GM12865 (cell line): ENCODE data around the gene PITPNM1.

Experiments
- DNase-seq: peaks from one replicate; pipeline ENCODE4 v3.0.0; 2010; ENCODE audit warnings: low read depth
- H3K4me3 ChIP-seq: 2 replicates; pipeline ENCODE4 v1.5.1; 2011; ENCODE audit warnings: mild to moderate bottlenecking, low read depth, low read length, control low read depth
- TF ChIP-seq, protein P1 (sequence below): IDR thresholded peaks from 2 replicates; pipeline ENCODE4 v1.5.1; 2011; ENCODE audit warnings: low read length, control low read depth, low read depth, inconsistent platforms; ENCODE audit not compliant: insufficient read depth; ENCODE audit errors: missing control alignments

PITPNM1 gene

DNA sequence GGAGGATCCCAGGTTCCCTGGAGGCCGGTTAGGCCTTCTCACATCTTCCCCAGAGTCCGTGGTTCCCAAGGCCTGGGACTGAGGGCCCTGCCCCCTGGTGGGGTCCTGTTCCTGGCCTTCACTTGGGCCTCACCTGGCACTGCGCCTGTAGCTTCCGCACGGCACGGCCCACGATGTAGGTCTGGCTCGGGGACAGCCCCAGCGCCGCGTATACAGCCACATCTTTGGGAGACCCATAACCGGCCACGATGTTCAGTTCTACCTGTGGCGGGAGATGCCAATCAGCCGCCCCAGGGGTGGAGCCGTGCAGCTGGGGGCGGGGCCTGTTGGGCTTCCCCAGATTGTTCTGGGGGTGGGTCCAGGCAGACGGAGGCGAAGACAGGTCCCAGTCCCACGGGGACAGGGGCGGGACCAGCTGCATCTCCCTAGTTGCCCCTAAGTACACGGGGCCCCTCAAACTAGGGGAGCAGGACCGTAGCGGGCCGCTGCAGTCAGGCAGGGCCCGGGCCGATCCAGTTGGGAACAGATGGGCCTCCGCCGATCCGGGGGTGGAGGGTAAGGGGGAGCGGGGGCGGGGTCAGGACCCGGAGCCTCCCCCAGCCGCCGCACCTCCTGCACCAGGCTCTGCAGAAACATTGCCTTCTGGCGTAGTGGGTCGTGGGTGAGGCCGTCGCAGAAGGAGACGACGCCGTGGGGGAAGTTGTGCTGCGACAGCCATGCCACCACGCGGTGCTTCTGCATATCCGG lies 12.2 kb downstream of the PITPNM1 start:
- no peak for DNase-seq
- H3K4me3 ChIP-seq, result no peak overlapping the region
- TF ChIP-seq, protein P1, sequence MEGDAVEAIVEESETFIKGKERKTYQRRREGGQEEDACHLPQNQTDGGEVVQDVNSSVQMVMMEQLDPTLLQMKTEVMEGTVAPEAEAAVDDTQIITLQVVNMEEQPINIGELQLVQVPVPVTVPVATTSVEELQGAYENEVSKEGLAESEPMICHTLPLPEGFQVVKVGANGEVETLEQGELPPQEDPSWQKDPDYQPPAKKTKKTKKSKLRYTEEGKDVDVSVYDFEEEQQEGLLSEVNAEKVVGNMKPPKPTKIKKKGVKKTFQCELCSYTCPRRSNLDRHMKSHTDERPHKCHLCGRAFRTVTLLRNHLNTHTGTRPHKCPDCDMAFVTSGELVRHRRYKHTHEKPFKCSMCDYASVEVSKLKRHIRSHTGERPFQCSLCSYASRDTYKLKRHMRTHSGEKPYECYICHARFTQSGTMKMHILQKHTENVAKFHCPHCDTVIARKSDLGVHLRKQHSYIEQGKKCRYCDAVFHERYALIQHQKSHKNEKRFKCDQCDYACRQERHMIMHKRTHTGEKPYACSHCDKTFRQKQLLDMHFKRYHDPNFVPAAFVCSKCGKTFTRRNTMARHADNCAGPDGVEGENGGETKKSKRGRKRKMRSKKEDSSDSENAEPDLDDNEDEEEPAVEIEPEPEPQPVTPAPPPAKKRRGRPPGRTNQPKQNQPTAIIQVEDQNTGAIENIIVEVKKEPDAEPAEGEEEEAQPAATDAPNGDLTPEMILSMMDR, result no peak

DNA sequence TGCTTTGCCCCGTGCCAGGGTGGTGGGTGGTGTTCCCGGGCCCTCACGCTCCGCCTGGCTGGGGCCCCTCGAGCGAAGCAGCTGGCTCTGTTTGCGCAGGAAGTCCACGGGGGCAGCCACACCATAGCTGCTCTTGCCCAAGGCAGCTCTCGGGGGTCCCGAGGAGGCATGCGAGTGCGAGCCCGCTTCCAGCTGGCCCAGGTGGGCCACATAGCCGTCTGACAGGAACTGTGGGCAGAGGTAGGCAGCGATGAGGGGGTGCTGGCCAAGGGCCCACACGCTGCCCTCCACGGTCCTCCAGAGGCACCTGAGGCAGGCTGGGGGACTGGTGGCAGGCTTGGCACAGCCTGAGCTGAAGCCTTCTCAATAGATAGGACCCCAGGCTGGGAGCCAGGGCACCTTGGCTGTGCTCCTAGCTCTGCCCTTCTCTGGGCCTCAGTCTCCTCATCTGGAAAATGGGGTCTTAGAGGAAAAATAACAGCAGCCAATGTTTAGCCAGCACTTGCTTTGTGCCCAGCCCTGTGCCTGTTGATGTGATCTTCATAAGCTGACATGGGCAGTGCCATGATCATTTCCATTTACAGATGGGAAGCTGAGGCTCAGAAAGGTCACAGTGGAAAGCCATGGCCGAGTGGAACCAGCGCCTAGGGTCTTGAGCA lies 13.0 kb downstream of the PITPNM1 start:
- H3K4me3 ChIP-seq, result no peak overlapping the region

DNA sequence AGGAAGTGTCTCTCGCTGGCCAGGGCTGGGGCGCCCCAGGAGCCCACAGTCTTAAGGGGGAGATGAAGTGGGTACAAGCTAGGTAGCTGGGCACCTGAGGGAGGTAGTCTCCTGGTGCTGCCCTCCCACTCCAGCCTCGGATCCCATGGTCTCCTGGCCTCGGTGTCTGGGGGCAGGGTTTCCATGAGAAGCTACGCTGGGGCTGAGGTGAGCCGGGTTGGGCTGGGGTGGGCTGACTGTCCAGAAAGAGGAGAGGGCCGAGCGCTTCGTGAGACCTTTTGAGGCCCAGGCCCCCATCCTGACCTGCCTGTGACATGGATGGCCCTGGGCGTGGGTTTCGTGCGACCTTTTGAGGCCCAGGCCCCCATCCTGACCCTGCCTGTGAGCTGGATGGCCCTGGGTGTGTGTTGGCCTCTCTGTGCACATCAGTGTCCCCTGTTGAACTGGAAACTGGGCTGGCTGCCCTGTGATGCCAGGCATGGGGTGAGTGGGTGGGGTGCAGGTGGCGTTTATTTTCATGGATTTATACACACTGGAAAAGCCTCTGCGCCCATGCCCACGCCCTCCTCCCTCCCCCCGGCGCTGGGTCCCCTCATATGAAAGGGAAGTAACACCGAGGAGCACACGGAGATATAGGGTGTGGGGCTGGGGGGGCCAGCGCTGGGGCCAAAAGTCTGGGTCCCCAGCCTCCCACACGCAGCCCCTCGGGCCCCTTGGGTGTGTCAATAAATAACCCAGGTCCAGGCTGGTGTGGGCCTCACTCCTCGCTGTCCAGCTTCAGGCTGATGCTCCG lies 13.7 kb downstream of the PITPNM1 start:
- no peak overlapping the region for H3K4me3 ChIP-seq

More for the DNA sequence above, 13.0 kb downstream of the PITPNM1 start:
- TF ChIP-seq, protein P1, result no peak
- DNase-seq, result no peak

DNA sequence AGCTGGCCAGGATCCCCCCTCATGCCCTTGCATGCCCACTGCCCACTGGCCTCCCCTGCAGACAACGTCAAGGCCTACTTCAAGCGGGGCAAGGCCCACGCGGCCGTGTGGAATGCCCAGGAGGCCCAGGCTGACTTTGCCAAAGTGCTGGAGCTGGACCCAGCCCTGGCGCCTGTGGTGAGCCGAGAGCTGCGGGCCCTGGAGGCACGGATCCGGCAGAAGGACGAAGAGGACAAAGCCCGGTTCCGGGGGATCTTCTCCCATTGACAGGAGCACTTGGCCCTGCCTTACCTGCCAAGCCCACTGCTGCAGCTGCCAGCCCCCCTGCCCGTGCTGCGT lies 14.5 kb downstream of the PITPNM1 start:
- TF ChIP-seq, protein P1, result no peak
- H3K4me3 ChIP-seq, result no peak overlapping the region
- DNase-seq, result no peak

More for the DNA sequence above, 13.7 kb downstream of the PITPNM1 start:
- TF ChIP-seq, protein P1, result no peak
- DNase-seq, result no peak

DNA sequence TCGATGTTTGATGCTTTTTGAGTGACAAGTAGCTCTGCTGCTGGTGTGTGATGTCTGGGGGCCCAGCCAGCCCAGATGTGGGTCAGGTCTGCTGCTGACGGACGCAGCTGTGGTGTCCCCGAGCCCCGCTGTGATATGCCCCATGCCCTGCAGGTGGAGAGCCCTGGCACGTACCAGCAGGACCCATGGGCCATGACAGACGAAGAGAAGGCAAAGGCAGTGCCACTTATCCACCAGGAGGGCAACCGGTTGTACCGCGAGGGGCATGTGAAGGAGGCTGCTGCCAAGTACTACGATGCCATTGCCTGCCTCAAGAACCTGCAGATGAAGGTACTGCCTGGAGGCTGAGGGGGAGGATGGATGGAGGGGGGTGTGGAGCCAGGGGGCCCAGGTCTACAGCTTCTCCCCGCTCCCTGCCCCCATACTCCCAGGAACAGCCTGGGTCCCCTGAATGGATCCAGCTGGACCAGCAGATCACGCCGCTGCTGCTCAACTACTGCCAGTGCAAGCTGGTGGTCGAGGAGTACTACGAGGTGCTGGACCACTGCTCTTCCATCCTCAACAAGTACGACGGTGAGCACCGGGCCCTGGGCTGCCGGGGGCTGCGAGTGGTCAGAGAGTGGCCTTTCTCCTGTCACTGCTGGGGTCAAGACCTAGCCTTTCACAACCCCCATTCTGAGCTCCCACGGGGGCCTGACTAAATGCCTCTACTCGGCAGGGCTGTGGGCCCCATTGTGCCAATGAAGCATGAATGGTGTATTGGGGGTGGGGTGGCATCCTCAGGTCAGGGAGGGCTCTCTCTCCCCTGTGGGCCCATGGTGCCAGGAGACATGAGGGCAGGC lies 15.1 kb downstream of the PITPNM1 start:
- H3K4me3 ChIP-seq, result no peak overlapping the region
- DNase-seq, result no peak
- TF ChIP-seq, protein P1, result no peak

DNA sequence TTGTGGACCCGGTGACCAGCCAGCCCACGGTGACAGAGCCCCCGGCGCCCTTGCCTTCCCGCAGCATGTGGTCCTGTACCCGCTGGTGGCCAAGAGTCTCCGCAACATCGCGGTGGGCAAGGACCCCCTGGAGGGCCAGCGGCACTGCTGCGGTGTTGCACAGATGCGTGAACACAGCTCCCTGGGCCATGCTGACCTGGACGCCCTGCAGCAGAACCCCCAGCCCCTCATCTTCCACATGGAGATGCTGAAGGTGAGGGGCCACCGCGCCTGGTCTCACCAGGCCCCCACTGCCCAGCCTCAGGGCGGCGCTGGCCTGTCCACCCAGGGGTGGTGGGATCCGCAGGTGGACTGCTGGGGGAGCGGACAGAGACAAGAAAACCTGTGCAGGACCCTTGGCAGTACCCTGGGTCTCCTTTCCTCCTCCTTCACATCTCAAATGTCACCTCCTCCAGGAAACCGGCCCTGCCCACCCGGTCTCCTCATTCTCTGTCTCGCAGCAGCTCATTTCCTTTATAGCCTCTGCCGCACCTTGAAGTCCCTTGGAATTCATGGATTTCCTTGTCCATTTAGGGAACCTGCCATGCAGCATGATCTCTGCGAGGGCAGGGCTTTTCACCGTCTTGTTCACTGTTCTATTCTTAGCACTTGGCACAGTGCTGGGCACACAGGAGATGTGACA lies 15.8 kb downstream of the PITPNM1 start:
- DNase-seq, result no peak
- TF ChIP-seq, protein P1, result no peak
- H3K4me3 ChIP-seq, result no peak overlapping the region
